Stimulated activated CD4-positive, alpha-beta T cell treated with anti-CD3 and anti-CD28 coated beads, Interleukin-1b, Interleukin-23, amount 100 ng/mL, for 24 hours (primary cell): ENCODE data around the gene BCL6.

Source experiments
- DNase-seq, 4 experiments: peaks; one replicate each; pipeline ENCODE4 v3.0.0-alpha.2; 2020; ENCODE audit warnings: low read depth in 4 of 4, low spot score in 1 of 4

BCL6 gene

DNA sequence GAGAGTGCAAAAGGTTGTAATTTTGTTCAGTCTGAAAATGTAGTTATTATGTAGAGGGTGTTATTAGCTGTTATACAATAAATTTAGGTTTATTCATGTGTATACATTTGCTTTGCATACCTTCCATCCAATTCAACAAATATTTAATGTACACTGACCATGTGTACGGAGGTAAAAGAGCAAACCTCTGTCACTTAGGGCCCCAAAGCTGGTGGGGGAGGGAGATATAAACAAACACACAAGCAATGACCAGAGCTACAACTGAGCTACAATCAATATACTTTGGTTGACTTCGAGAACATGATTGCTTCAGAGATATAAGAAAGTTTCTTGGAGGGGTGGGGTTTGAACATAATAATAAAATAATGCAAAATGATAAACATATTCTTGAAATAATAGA, 17.5 kb upstream of the BCL6 start:
- no peak for DNase-seq

DNA sequence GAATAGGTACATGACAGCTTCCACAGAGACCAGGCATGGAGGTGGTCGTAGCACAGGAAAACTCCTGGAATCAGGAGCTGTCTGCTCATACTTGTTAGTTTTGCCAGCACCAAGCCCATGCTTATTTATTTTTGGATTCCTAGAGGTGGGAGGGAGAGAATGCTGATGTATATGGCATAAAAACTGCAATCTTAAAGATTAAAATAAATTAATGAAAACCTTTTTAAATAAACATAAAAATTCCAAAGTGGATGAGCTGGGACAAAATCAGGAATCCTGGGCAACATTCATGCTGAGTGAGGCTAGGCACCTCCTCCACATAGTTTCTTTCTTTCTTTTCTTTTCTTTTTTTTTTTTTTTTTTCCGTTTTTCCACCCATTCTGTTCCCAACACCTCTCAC, 14.3 kb upstream of the BCL6 start:
- DNase-seq: no peak

DNA sequence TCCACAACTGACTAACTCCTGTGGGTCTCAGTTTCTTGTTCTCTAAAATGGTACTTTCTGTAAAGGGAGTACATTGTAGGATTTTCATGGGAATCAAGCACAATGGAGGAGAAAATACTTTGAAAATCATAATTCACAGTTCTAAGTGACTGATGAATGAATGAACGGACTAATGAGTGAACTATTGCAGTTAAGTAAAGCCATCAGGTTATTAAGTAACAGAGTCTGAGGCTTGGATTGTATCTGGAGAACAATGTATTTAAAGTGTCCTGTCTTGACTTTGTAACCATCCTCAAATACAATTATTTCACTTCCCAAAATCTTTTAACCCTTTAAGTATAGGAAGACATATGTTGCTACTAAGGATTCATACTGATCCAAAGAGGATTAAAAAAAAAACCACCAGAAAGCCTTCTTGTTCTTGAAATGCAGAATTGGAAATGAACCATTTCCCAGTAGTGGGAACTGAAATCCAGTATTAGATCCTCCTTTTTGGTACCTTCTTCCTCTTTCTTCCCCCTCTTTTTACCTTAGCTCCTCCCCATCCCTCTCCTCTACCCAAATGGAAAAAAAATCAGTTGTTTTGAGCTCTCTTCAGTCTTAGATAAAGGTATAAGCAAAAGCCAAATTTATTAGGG, 13.2 kb upstream of the BCL6 start:
- DNase-seq: no peak

DNA sequence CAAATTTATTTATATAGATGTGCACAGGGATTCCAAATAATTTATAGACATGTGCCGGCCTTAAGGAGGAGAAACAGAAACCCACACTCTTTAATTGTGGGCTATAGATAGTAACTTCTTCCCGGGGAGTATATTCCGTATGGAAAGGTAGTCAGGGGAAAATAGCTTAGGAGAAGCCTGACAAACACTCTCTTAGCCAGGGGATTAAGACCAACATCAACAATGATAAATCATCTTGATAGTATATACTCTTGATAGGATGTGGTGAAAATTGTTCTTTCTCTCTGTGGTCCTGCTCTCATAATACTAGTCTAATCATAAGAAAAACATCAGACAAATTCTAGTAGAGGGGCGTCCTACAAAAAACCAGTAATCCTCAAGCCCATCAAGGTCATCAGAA, 8.2 kb upstream of the BCL6 start:
- no peak for DNase-seq

DNA sequence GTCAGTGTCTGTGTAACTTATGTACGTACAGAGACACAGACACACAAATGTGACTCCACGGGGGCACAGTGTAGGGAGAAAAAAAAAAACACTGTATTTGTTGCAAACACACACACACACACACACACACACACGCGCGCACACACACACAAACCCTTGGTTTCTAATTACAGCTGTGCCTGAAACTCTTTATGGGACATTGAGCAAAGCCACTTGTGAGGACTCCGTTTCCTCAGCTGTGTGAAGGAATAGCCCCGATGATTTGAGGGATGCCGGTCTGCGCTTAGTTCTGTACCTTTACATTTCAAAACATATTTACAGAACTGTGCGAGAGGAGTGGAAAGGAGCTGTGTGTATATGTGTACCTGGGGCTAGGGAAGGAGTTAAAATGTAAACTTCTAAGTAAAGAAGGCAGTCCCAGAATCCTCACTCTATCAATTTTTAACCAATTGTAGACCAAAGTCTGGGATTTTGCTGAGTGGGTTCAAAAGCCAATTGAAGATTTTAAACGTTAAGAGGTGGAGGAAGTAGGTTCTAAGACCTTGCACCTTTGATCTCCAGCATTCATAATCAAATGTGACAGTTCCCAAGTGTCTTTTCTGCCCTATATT, 5.3 kb upstream of the BCL6 start:
- no peak for DNase-seq

DNA sequence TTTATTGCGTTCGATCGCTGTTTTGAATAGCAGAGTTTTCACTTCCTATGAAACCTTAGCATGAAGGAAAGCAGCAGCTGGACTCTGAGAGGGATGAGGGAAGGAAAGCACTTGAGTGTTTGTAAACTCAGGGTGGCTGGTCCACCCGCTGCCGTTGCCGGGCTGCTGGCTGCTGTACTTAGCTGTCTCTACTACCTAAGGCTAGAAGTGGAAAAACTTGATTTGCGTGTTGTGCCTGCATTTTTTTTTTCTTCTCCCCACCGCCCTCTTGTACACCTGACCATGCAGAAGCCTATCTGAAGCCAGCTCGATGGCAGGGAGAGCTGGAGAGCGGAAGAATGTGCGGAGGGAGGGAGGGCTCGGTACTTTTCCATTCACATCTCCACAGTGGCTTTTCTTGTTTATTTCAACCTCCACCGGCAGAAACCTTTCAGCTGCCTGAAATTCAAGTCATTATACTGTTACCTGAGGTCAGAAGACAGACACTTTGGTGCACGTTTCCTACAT, 4.8 kb upstream of the BCL6 start:
- no peak for DNase-seq

DNA sequence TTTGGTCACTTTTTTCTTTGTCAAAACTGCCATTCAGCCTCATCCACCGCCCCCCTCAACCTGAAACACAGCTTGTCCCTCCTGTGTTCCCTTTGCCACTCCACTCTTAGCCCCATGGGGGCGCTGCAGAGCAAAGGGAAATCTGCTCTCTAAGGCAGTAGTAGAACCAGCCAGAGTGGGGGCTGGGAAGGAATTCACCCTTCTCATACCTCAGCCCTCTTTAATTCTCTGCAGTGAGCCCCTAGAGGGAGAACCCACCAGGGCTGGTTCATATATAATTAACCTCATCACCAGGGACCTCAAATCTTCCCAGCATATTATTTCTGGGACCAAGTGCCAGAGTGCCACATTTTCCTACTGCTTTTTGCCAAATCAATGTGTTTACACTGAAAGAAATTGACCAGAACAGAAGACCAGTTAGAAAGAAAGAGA, 2.8 kb upstream of the BCL6 start:
- peak; percentile 83 to 90 (median 89) for DNase-seq

DNA sequence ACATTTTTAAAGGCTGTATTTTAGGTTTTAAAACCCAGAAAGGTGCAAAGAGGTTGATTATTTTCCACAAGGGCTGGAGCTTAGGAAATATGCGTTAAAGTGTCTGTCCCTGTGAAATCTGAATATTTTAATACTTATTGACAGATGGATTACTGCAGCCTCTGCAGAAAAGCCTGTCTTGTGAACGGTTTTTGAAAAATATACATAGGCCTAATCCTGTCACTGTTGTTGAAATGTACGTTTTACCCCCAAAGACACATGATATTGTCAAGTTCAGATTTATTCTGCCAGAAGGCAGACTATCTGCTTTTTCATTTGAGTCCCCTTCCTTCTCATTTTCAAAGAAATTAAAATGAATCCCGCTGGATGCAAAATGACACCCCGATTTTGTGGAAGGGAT, 2.2 kb upstream of the BCL6 start:
- DNase-seq: no peak

DNA sequence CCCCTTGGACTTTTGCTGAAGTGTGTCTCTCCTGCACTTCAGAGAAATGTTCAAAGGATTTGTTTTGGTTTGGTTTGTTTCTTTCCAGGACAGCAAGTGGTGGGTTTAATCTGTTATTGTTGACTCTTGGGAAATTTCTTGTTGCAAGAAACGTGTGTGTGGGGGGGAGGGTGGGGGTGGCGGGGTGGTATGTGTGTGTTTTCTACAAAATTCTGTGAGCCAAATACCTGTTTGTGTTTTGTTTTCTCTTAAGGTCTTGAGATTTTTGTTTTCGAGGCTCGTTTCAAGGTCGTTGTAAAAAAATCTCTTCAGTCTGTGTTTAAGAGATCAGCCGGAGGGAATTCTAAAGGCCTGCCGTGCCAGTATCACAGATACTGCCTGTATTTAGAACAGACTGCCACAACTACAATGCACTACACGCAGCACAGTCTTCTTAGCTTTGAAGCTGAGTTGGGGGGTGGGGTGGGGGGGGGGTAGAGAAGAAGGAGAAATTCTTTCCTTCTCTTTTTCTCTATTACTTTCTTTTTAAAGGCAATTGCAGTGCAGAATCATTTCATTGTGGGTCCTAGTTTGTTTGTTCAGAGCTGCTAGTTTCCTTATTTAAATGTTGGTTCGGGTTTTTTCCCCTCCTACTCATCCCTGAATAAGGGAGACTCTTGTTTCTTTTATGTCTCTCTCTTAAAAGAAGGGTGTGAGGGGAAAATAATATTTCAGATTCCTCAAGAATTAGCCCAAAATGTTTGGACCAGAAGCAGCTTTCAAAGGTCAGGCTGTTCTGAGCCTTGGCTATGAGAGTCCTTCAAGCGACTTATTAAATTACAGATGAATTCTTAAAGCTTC, 1.4 kb upstream of the BCL6 start:
- no peak for DNase-seq

DNA sequence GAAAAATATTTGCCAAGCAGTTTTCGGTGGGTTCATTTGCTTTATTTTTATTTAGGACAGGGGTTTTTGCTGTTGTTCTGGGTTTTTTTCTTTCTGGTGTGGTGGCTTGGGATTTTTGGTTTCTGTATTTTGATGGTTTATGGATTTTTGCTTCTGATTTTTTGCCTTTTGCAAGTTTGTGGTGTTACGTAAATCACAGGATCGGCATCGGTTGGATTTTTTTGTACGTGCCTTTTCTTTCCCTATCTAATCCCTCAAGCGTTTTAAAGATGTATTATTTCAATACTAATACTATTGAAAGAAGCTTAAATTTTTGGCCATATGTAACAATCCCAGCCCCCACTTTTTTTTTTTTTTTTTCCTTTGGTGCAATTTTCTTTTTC, 782 bp upstream of the BCL6 start:
- DNase-seq: no peak

DNA sequence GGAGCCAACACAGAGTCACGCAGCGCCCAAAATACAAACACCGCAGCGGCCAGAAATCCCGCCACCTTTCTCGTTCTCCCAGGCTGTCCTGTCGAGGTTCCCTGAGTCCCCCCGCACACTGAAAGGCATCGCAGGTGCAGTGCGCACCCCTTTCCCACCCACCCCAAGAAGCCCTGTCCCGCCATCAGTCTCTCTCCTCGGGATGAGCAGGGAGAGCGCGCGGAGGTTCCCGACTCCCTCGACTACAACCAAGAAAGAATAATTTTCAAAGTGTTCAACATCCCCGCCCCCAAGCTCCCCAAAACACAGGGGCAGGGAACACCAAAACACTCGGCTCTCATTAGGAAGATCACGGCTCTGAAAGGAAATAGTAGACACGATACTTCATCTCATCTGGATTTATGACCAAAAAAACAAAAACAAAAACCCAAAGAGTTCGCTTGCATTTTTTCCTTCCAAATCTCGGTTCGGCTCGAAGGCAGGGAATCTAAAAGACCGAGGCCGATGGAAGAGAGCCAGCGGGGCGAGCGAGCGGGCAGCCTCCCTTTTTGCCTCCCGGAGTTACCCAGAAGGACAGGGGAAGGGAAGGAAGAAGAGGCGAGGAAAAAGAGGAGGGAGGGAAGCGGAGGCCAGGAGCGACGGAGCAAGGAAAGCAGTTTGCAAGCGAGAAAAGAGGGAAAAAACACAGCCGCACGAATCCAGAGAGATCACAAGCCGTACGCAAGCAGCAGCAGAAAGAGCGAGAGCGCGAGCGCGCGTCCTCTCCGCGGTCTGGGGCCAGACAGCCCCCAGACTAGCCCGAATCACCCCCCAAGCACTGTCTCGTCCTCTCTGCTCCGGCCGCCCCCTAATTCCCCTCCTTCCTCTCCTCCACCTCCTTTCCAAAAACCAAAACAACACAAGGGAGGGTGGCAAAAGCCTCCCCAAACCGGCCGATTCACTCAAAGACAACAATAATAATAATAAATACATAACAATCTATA, 808 bp downstream of the BCL6 start:
- peak in 1 of 4 experiments; percentile 38 for DNase-seq

DNA sequence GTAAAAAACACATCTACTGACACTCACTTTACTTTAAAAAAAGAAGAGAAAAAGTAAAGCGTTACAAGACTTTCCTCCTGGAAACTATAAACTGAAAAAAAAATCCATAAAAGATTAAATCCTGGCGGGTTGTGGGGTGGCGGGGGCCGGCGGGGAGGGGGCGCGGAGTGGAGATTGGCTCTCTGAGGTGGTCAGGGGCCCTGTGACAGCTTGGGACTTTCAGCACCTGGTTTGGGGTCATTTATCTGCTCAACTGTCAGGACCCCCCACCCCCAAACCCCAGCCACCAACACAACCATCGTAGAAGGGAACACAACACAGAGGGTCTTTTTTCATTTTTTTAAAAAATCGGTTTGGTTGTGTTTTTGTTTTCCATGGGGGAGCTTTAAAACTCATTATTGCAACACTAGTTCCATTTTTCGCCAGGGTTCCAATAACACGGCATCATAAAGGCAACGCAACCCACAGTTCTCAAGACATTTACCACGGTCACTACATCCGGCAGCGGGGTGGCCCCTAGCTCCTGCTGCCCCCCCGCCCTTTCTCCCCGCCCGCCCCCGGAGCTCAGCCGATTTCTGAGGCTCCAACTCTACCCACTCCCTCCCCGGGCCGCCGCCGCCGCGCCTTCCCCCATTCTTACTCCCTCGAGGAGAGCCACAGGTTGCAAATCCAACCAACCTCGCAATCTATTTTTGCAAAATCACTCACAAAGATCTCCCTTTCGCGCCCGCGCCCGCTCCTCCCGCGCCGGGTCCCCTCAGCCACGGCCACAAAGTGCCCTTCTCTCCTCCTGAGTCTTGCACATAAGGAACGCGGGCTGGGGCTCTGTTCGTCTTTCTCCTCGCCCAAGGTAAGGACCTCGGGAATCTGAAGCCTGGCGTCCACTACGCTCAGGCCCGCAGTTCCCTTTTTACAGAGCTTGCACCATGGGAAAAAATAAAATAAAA, 1.8 kb downstream of the BCL6 start:
- DNase-seq: peak in 3 of 4 experiments; percentile 42 to 55 (median 53)

DNA sequence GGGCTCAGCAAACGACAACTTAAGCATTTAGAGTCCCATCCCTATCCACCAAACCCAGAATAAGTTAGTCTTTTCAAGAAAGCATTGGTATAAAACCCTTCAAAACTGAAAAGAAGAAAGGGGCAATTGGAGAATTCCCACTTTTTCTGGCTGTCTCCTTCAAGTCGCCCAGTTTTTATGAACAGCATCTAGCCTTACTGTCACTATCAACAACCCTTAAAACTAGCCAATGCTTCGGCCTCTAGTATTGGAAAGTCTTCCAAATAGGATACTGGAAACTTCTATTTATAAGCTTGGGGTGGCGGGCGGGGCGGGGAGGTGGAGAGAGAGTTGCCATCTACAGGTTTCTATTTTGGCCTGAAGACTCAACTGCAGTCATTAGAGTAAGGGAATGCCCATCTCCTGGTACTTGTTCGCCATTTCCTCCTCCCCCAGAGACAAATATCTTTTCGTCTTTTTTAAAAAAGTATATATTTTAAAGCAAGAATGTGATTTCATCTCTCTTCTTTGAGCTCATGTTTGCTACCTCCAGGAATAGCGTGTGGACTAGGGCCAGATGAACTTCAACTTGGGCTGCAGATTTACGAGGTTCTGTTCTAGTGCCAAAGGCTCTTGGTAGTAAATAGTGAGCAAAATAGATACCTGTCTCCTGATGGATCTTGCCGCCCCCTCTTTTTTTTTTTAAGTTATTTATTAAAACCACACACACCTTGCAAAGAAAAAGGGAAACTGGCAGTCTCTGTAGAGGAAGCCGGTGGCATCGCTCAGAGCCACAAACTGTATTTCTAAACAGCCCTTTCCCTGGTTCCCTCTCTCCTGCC, 2.7 kb downstream of the BCL6 start:
- DNase-seq: no peak

DNA sequence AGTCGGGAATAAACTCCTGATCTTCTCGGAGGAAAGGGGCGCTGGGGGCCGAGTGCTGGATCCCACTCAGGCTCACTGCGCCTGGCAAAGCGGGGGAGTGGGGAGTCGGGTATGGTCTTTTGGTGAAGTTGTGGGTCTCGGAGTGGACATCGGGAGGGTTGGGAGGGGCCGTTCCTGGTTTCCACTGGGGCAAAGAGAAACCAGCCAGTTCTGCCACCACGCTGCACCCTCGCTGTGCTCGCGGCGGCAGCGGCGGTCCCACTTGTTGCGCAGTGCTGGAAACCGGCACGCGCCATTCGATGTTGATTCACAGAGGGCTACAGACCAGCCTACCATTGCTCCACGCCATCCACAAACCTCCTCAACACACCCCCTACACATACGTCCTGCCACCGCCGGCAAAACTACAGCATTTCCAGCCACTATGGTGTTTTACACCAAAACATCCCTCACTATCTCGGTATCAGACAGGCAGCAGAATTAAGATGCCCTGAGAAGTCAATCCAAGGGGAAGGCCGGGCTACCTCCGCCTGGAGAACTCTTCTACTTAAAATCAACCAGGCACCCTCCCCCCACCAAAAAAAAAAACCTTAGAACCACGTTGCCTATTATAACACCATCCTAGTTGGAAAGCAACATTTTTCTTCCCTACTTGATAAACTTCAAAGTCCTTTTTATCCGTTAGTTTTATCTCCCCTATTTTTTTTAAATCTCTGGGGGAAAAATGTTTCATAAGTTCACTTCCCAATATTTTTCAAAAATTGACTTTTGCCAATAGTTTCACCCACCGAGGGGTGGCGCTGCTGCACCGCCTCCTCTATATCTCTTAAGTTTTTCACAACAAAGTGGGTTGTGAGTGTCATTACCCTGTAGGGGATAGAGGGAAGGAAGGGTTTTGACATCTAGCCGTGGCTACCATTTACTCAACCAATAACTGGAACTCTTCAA, 3.6 kb downstream of the BCL6 start:
- DNase-seq: peak in 3 of 4 experiments; percentile 57 to 62 (median 58)

DNA sequence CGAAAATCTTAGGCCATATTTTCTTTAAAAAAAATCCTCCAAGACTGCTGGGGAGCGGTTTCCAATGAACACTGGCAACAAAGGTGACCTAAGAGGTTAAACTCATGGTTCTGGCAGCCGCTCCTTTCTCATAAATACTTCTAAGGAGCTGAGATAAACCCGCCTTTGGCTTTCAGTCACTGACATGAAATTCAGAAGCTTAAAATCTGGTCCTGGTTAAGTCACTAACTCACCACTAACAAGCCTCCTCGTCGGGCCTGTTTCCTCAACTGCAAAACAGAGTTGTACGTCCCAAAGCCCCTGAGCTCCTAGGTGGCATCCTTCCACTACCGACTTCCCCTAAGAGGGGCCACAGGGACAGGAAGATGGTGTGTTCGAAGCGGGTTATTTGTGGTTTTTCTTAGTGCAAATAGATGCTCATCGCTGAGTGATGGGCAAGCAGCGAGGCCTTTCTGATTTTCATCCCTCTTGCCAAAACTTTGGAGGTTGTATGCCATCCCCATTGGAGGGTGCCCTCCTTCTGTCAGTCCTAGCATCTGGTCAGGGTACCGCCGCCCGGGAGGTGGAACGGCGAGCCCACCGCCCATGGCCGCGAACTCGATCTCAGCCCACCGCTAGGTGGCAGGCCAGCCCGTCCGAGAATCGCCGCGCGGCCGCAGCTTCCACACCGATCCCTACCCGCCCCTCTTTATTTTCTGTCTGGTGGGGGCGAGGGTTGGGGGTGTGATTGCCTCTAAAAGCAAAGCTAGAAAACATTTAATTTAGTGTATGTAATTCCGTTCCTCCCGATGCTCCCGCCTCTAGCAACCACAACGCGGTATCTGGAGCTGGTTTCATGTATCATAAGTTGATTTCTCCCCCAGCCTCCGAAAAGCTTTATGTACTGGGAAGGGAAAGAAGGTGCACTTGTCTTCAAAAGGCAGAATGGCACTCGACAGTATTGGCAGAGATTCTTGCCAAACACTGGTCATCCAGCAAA, 4.6 kb downstream of the BCL6 start:
- DNase-seq: peak in 3 of 4 experiments; percentile 51 to 59 (median 57)

DNA sequence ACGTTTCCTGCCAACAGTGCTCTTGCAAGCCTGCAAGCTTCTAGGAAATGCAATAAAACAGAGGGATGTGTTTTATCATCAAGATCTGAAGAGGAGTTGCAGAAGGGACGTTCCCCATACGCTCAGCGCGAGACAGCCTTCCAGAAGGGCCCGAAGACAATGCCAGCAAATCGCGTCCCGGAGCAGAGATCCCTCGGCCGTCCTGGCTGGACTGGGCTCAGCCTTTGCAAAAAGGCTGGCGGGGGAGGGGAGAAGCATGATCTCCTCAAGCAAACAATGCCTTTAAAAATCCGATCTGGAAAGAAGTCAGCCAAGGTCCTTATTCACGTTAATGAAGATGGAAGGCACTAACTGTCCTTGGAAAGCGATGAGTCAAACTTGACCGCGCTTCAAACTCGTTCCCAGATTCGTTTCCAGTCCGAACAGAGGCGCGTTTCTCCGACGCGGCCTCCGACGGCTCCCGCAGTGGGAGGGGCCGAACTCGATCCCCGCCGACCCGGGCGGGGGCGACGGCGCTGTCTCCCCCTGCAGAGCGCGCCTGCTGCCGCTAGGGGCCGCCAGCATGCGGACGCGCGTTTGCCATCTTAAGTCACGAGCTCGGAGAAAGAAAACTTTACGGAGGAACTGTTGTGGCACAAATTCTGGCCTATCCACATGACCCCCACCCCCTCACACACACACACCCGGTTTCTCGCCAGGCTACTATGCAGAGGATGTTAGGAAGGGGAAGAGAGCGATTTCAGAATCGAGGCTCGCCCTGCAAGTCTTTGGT, 5.5 kb downstream of the BCL6 start:
- peak in 3 of 4 experiments; percentile 58 to 67 (median 66) for DNase-seq
